ENCODE results near the gene TNP1. TPM values are rescaled to one million over a fixed set of nuclear protein-coding genes. Genes with fewer than 3 reads are reported as not detected.

Gene TNP1
- total RNA-seq, 4 donors from 2014 or later, result not detected

DNA sequence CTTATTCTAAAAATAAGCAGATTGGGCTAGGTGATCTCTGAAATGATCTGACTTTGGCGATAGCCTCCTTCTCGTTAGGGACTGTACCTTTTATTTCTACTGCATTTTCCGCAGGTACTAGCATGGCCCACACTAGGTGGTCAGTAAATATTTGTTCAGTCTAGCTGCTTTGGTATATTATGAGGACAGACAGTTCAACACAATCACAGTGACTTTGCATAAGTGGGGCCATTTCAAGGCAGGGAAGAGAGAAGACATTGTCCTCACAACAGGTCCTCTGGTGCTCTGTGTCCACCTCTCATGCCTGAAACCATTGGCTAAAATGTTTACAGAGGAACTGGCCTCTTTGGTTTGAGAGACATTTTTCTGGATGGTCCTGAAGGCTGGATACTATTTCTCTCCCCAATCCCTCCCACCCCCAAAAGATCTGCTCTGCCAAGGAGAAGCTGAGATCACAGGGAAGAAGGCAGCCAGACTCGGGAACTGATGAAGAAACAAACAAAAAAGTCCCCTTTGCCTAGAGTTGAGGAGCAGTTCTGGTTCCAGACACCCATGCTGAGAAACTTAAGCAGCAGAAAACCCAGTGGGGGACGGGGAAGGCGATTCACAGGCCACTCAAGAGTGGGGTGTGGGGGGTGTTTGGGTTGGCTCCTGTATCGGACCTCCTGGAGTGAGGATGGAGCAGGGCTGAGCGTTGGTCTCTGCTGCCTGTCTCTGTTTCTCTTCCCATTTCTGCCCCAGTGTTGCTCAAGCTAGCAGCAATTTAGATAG, 2.9 kb upstream of the TNP1 start:
- Histone ChIP-seq H3K9me3 (no peaks in the 10 kb centered on the region), H3K36me3 (no peaks in the 10 kb centered on the region), H3K4me1 (no peaks in the 10 kb centered on the region), H3K4me3 (no peak overlapping the region), H3K27me3 (no peaks in the 10 kb centered on the region), H3K27ac (no peak overlapping the region)
- TF ChIP-seq POLR2A (IDR thresholded peaks at IDR 0.05), result no peak
- TF ChIP-seq, protein P1, sequence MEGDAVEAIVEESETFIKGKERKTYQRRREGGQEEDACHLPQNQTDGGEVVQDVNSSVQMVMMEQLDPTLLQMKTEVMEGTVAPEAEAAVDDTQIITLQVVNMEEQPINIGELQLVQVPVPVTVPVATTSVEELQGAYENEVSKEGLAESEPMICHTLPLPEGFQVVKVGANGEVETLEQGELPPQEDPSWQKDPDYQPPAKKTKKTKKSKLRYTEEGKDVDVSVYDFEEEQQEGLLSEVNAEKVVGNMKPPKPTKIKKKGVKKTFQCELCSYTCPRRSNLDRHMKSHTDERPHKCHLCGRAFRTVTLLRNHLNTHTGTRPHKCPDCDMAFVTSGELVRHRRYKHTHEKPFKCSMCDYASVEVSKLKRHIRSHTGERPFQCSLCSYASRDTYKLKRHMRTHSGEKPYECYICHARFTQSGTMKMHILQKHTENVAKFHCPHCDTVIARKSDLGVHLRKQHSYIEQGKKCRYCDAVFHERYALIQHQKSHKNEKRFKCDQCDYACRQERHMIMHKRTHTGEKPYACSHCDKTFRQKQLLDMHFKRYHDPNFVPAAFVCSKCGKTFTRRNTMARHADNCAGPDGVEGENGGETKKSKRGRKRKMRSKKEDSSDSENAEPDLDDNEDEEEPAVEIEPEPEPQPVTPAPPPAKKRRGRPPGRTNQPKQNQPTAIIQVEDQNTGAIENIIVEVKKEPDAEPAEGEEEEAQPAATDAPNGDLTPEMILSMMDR (IDR thresholded peaks at IDR 0.05), result no peak
- intact Hi-C loops (cut with DNase I; ENCODE audit: low total_unique reads), result no loop called here
- DNase-seq, result no peak

DNA sequence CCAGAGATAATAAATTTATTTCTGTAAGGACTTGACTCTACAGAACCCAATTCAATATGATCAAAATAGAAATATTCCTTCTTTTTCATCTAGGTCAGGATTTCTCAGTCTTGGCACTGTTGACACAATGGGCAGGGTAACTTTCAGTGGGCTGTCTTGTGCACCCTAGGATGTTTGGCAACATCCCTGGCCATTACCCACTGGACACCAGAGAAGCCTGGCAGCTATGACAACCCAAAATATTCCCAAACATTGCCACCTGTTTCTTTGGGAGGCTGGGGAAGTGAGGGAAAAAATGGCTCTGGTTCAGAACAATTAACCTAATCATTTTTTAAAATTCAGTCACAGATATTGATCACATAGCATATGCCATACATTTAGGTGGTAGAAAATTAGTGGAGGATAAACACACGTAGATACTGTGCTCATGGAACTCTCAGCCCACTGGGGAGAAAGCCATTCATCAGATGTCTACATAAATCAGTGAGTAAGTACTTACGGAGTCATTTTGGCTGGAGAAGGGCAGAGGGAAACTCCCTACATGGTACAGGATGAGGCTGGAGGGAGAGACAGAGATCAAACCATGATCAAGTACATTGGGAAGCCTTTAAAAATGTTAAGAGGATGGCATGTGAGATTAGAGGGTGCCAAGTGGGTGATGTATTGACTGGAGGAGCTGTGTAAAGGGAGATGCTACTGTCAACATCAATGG, 718 bp upstream of the TNP1 start:
- H3K36me3 ChIP-seq, result no peaks in the 10 kb centered on the region
- H3K9me3 ChIP-seq, result no peaks in the 10 kb centered on the region
- H3K4me3 ChIP-seq, result no peak overlapping the region
- DNase-seq, result no peak
- H3K4me1 ChIP-seq, result peaks cover 0 to 3% of the 10 kb centered on the region in 2 donors
- intact Hi-C loops (cut with DNase I; ENCODE audit: low total_unique reads), result no loop called here
- no peaks in the 10 kb centered on the region for H3K27me3 ChIP-seq
- TF ChIP-seq POLR2A (IDR thresholded peaks at IDR 0.05), result no peak
- TF ChIP-seq, protein P1 (IDR thresholded peaks at IDR 0.05), result no peak
- H3K27ac ChIP-seq, result no peak overlapping the region

DNA sequence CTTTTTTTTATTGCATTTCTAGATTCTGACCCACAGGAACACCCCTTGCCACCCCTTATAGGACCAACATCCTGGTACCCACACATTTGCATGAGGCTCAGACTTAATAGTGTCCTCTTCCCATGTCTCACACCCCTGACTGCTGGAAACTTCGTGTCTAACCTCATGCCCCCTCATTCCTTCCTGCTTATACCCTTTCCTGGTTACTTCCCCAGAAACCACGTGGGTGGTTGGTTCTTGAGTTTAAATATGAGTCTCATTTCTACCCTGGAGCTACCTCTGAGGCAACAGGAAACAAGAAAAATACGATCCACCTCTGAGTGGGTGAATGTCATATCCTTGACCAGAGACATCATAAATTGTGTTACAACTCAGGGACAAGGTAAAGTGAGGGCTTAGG, 1.6 kb downstream of the TNP1 start:
- DNase-seq, result no peak
- H3K9me3 ChIP-seq, result no peaks in the 10 kb centered on the region
- no peaks in the 10 kb centered on the region for H3K36me3 ChIP-seq
- H3K27me3 ChIP-seq, result no peaks in the 10 kb centered on the region
- no peak overlapping the region for H3K27ac ChIP-seq
- intact Hi-C loops (cut with DNase I; ENCODE audit: low total_unique reads), result no loop called here
- no peak for TF ChIP-seq POLR2A (IDR thresholded peaks at IDR 0.05)
- TF ChIP-seq, protein P1 (IDR thresholded peaks at IDR 0.05), result no peak
- H3K4me3 ChIP-seq, result no peak overlapping the region
- H3K4me1 ChIP-seq, result peaks cover 0 to 3% of the 10 kb centered on the region in 2 donors

DNA sequence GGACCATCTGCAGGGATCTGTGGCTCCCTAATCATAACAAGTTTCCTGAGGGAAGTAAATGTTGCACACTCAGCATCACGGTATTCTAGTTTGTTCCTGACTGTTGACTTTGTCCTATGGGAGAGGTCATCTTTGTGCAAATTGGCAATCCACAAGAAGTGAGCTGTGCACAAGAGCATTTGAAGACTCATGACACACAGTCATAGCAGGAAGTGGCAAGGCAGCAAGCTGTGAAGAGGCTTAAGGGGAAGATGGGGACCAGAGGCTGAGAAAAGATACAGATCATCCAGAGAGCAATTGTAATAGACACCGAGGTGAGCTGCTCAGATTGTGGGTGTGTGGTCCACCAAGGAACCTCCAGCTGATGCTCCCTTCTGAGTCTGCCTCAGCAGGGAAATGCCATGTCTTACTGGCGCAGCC, 2.7 kb downstream of the TNP1 start:
- Histone ChIP-seq H3K27ac (peak overlapping the region; percentile 67 to 71), H3K9me3 (no peaks in the 10 kb centered on the region), H3K4me1 (peaks cover 0 to 3% of the 10 kb centered on the region in 2 donors), H3K27me3 (no peaks in the 10 kb centered on the region), H3K4me3 (no peak overlapping the region), H3K36me3 (no peaks in the 10 kb centered on the region)
- no peak for TF ChIP-seq POLR2A (IDR thresholded peaks at IDR 0.05)
- TF ChIP-seq, protein P1 (IDR thresholded peaks at IDR 0.05), result no peak
- no peak for DNase-seq
- intact Hi-C loops (cut with DNase I; ENCODE audit: low total_unique reads), result no loop called here

DNA sequence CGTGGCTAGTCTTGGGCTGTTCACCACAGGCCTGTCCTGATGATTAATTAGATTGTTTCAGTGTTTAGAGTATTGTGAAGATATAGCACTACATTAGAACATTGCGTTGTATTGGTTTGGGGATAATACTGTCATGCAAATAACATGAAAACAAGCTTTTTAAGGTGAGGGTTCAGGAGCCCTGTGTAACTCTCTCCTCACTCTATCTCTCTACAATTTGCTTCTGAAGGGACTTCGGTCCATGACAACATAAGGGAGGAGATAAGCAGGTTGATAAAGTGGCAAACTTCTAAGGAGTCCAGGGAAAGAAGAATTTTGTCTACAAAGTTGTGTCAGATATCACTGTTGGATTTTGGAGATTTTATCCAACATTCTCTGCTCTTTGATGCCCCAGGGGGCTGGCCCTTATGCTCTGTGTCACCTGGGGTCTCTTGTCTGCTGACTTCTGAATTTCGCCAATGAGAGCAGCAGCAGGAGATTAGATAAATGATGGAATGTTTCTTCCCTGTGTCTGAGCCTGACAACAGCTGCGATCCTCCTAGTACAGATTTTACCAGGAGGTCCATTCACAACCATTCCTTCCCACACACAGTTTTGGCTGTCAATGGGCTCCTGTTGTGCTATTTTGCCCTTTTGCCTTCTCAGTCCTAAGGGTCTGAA, 3.3 kb downstream of the TNP1 start:
- DNase-seq, result no peak
- Histone ChIP-seq H3K36me3 (no peaks in the 10 kb centered on the region), H3K27ac (peak overlapping the region; percentile 67 to 71), H3K4me3 (no peak overlapping the region), H3K9me3 (no peaks in the 10 kb centered on the region), H3K27me3 (no peaks in the 10 kb centered on the region), H3K4me1 (peaks cover 0 to 3% of the 10 kb centered on the region in 2 donors)
- TF ChIP-seq POLR2A (IDR thresholded peaks at IDR 0.05), result no peak
- TF ChIP-seq, protein P1 (IDR thresholded peaks at IDR 0.05), result no peak
- intact Hi-C loops (cut with DNase I; ENCODE audit: low total_unique reads), result no loop called here

Data from uterus (tissue), 4 donors.